HK-2 (cell line): ENCODE data around the gene SENP6.
"Not testable (repeated sequence)": the region's sequence is repeated elsewhere in the genome, so short reads cannot be mapped to it uniquely, and the experiment has no call there.

ENCODE experiments used
- DNase-seq: peaks from one replicate; pipeline ENCODE4 v3.0.0-alpha.2; 2018; ENCODE audit not compliant: unreplicated experiment

Gene SENP6

GRCh38 chr6:75601304-75602245, at the start of gene SENP6:
TSS of gene SENP6 (plus strand) at chr6:75601880. CDS start at chr6:75602525, 645 bp downstream.
- DNase-seq: peak; percentile 86

- no peak for DNase-seq
These were observed 45.4 kb upstream of the SENP6 start for GRCh38 chr6:75556240-75556639.

GRCh38 chr6:75557068-75557467, 44.6 kb upstream of the SENP6 start:
- DNase-seq: no peak

- peak; percentile 7 for DNase-seq
These were observed 38.6 kb upstream of the SENP6 start for GRCh38 chr6:75563032-75563431.

GRCh38 chr6:75566137-75566767, 35.4 kb upstream of the SENP6 start:
- DNase-seq: no peak

- DNase-seq: no peak
These were observed 33.6 kb upstream of the SENP6 start for GRCh38 chr6:75568100-75568499.

GRCh38 chr6:75568965-75569364, 32.7 kb upstream of the SENP6 start:
- no peak for DNase-seq

- DNase-seq: not testable (repeated sequence)
These were observed 31.0 kb upstream of the SENP6 start for GRCh38 chr6:75570671-75571070.

- DNase-seq: no peak
These were observed 29.6 kb upstream of the SENP6 start for GRCh38 chr6:75572072-75572471.

- DNase-seq: no peak
These were observed 21.7 kb upstream of the SENP6 start for GRCh38 chr6:75579951-75580350.

GRCh38 chr6:75581231-75581630, 20.4 kb upstream of the SENP6 start:
- no peak for DNase-seq

- DNase-seq: not testable (repeated sequence)
These were observed 17.1 kb upstream of the SENP6 start for GRCh38 chr6:75584552-75584951.

GRCh38 chr6:75588948-75589347, 12.7 kb upstream of the SENP6 start:
- no peak for DNase-seq

GRCh38 chr6:75590370-75590769, 11.3 kb upstream of the SENP6 start:
- DNase-seq: no peak

GRCh38 chr6:75596380-75596779, 5.3 kb upstream of the SENP6 start:
- DNase-seq: not testable (repeated sequence)

- no peak for DNase-seq
These were observed 912 bp upstream of the SENP6 start for GRCh38 chr6:75600768-75601167.

- DNase-seq: peak; percentile 56
These were observed 796 bp downstream of the SENP6 start for GRCh38 chr6:75602246-75603105.

- DNase-seq: no peak
These were observed 1.4 kb downstream of the SENP6 start for GRCh38 chr6:75603106-75603420.

GRCh38 chr6:75604294-75604693, 2.6 kb downstream of the SENP6 start:
- DNase-seq: no peak

GRCh38 chr6:75605635-75606034, 4.0 kb downstream of the SENP6 start:
- DNase-seq: no peak

- DNase-seq: no peak
These were observed 6.6 kb downstream of the SENP6 start for GRCh38 chr6:75608304-75608703.

GRCh38 chr6:75608956-75609533, 7.4 kb downstream of the SENP6 start:
- no peak for DNase-seq
